Thymus (tissue), 11 donors: ENCODE data around the gene ZNF516. TPM values are rescaled to one million over a fixed set of nuclear protein-coding genes. Genes with fewer than 3 reads are reported as not detected.

Experiments
- DNase-seq, 9 donors: peaks; one replicate each; pipeline ENCODE4 v3.0.0-alpha.2; 2013; ENCODE audit warnings: low spot score in 9 of 9, low read depth in 6 of 9, missing footprints in 1 of 9
- H3K27ac ChIP-seq, 2 donors: one replicate each; pipeline ENCODE4 v1.5.1; 2013; ENCODE audit warnings: control low read depth in 1 of 2, low read depth in 1 of 2, low read length in 1 of 2, mild to moderate bottlenecking in 1 of 2, moderate library complexity in 1 of 2
- H3K27me3 ChIP-seq, 2 donors: one replicate each; pipeline ENCODE4 v1.5.1; 2013; ENCODE audit warnings: low read length in 1 of 2; ENCODE audit not compliant: control insufficient read depth in 2 of 2, insufficient read depth in 1 of 2
- H3K36me3 ChIP-seq, 2 donors: one replicate each; pipeline ENCODE4 v1.5.1; 2013; ENCODE audit warnings: low read length in 1 of 2, mild to moderate bottlenecking in 1 of 2, moderate library complexity in 1 of 2; ENCODE audit not compliant: control insufficient read depth in 2 of 2, insufficient read depth in 2 of 2
- H3K4me1 ChIP-seq, 2 donors: one replicate each; pipeline ENCODE4 v1.5.1; 2013; ENCODE audit warnings: low read length in 2 of 2; ENCODE audit not compliant: control insufficient read depth in 2 of 2, insufficient read depth in 2 of 2
- H3K4me3 ChIP-seq, 2 donors: one replicate each; pipeline ENCODE4 v1.5.1; 2013; ENCODE audit warnings: low read length in 2 of 2, control low read depth in 1 of 2, mild to moderate bottlenecking in 1 of 2
- H3K9me3 ChIP-seq, 2 donors: one replicate each; pipeline ENCODE4 v1.5.1; 2013; ENCODE audit warnings: low read length in 1 of 2, mild to moderate bottlenecking in 1 of 2; ENCODE audit not compliant: control insufficient read depth in 2 of 2, insufficient read depth in 1 of 2
- WGBS: extraction: QIAGEN DNeasy Blood & Tissue Kit; methylation state at CpG from one replicate; pipeline ENCODE4 v1.1.7; 2013; 5-methylcytosine and 5-hydroxymethylcytosine counted together
- polyA plus RNA-seq: library from polyadenylated mRNA; stranded (reverse); fragments of 200-250 nt; gene quantifications from one replicate; pipeline ENCODE4 v1.2.3, GENCODE V29; 2013
- total RNA-seq: library from RNA; stranded (reverse); fragments of 120-200 nt; gene quantifications from one replicate; pipeline ENCODE4 v1.2.4, GENCODE V29; 2013
- donor health status: healthy.

ZNF516 gene
- total and polyA plus RNA-seq, 2 donors, result 5.9 to 8.9 TPM

- Histone ChIP-seq H3K4me1 (no peaks in the 10 kb centered on the region), H3K9me3 (no peaks in the 10 kb centered on the region), H3K27me3 (no peaks in the 10 kb centered on the region), H3K4me3 (no peak overlapping the region), H3K27ac (no peak overlapping the region), H3K36me3 (peaks cover 0 to 2% of the 10 kb centered on the region in 2 donors)
- DNase-seq, result no peak
- WGBS, result 97% methylated on average over 17 of the region's 17 CpGs
Observed at GRCh38 chr18:76433788-76434187, 61.3 kb downstream of the ZNF516 start.

GRCh38 chr18:76432970-76433767 lies 61.9 kb downstream of the ZNF516 start:
- no peaks in the 10 kb centered on the region for H3K9me3 ChIP-seq
- no peaks in the 10 kb centered on the region for H3K4me1 ChIP-seq
- H3K36me3 ChIP-seq, result peaks cover 0 to 2% of the 10 kb centered on the region in 2 donors
- WGBS, result 97% methylated on average over 25 of the region's 25 CpGs
- no peak overlapping the region for H3K27ac ChIP-seq
- no peak for DNase-seq
- H3K27me3 ChIP-seq, result no peaks in the 10 kb centered on the region
- H3K4me3 ChIP-seq, result no peak overlapping the region

- Histone ChIP-seq H3K9me3 (no peaks in the 10 kb centered on the region), H3K27ac (no peak overlapping the region), H3K36me3 (peaks cover 0 to 2% of the 10 kb centered on the region in 2 donors), H3K27me3 (no peaks in the 10 kb centered on the region), H3K4me1 (no peaks in the 10 kb centered on the region), H3K4me3 (no peak overlapping the region)
- no peak for DNase-seq
- 98% methylated on average over 10 of the region's 10 CpGs for WGBS
Observed at GRCh38 chr18:76432274-76432755, 62.7 kb downstream of the ZNF516 start.

GRCh38 chr18:76431437-76432273 lies 63.4 kb downstream of the ZNF516 start:
- H3K4me3 ChIP-seq, result no peak overlapping the region
- no peak overlapping the region for H3K27ac ChIP-seq
- DNase-seq, result no peak
- peaks cover 0 to 2% of the 10 kb centered on the region in 2 donors for H3K36me3 ChIP-seq
- 98% methylated on average over 29 of the region's 29 CpGs for WGBS
- H3K27me3 ChIP-seq, result no peaks in the 10 kb centered on the region
- no peaks in the 10 kb centered on the region for H3K4me1 ChIP-seq
- H3K9me3 ChIP-seq, result no peaks in the 10 kb centered on the region

- no peaks in the 10 kb centered on the region for H3K27me3 ChIP-seq
- H3K4me1 ChIP-seq, result no peaks in the 10 kb centered on the region
- H3K4me3 ChIP-seq, result no peak overlapping the region
- no peak overlapping the region for H3K27ac ChIP-seq
- WGBS, result 95% methylated on average over 4 of the region's 4 CpGs
- H3K36me3 ChIP-seq, result peaks cover 0 to 2% of the 10 kb centered on the region in 2 donors
- H3K9me3 ChIP-seq, result no peaks in the 10 kb centered on the region
- DNase-seq, result no peak
Observed at GRCh38 chr18:76430636-76431035, 64.4 kb downstream of the ZNF516 start.

- DNase-seq, result no peak
- H3K36me3 ChIP-seq, result peaks cover 0 to 2% of the 10 kb centered on the region in 2 donors
- H3K27me3 ChIP-seq, result no peaks in the 10 kb centered on the region
- H3K4me1 ChIP-seq, result no peaks in the 10 kb centered on the region
- no peak overlapping the region for H3K27ac ChIP-seq
- no peaks in the 10 kb centered on the region for H3K9me3 ChIP-seq
- WGBS, result 97% methylated on average over 14 of the region's 14 CpGs
- no peak overlapping the region for H3K4me3 ChIP-seq
Observed at GRCh38 chr18:76429262-76430126, 65.5 kb downstream of the ZNF516 start.

GRCh38 chr18:76428396-76429261 lies 66.4 kb downstream of the ZNF516 start:
- no peak for DNase-seq
- WGBS, result 95% methylated on average over 15 of the region's 15 CpGs
- H3K27ac ChIP-seq, result no peak overlapping the region

GRCh38 chr18:76426737-76427305 lies 68.2 kb downstream of the ZNF516 start:
- WGBS, result 94% methylated on average over 8 of the region's 8 CpGs
- no peak for DNase-seq
- Histone ChIP-seq H3K4me3 (no peak overlapping the region), H3K27ac (no peak overlapping the region), H3K36me3 (no peaks in the 10 kb centered on the region), H3K4me1 (no peaks in the 10 kb centered on the region), H3K27me3 (no peaks in the 10 kb centered on the region), H3K9me3 (no peaks in the 10 kb centered on the region)

More at GRCh38 chr18:76428396-76429261, 66.4 kb downstream of the ZNF516 start:
- H3K9me3 ChIP-seq, result no peaks in the 10 kb centered on the region
- H3K36me3 ChIP-seq, result peaks cover 0 to 2% of the 10 kb centered on the region in 2 donors
- H3K4me1 ChIP-seq, result no peaks in the 10 kb centered on the region
- no peaks in the 10 kb centered on the region for H3K27me3 ChIP-seq
- H3K4me3 ChIP-seq, result no peak overlapping the region
